CD14-positive monocyte (primary cell): Measurements from ENCODE around the gene GABRB2. TPM values are rescaled to one million over a fixed set of nuclear protein-coding genes. Genes with fewer than 3 reads are reported as not detected.

Source experiments
- DNase-seq, 3 donors: peaks; one replicate each; pipeline ENCODE4 v3.0.0-alpha.2; 2011 to 2022
- H2AFZ ChIP-seq: 2 replicates; pipeline ENCODE4 v1.6.0; 2012; ENCODE audit warnings: mild to moderate bottlenecking, low read depth, low read length, inconsistent platforms; ENCODE audit not compliant: insufficient read depth, poor library complexity, severe bottlenecking
- H3K27ac ChIP-seq, 2 donors: 1 replicate in 1 of 2; 2 replicates in 1 of 2; pipeline ENCODE4 v1.5.1; 2012 to 2013; ENCODE audit warnings: low read length in 2 of 2, control low read depth in 1 of 2, inconsistent platforms in 1 of 2, low read depth in 1 of 2, mild to moderate bottlenecking in 1 of 2
- H3K27me3 ChIP-seq, 2 donors: one replicate each; pipeline versions ENCODE4 v1.6.0 to v1.6.1; 2011 to 2013; ENCODE audit warnings: low read length in 2 of 2; ENCODE audit not compliant: control insufficient read depth in 2 of 2, insufficient read depth in 2 of 2
- H3K36me3 ChIP-seq, 2 donors: replicated peaks in 1 of 2; 1 replicate in 1 of 2; 2 replicates in 1 of 2; pipeline versions ENCODE4 v1.5.1 to v1.6.1; 2012 to 2013; ENCODE audit warnings: low read length in 2 of 2, control low read depth in 1 of 2, inconsistent platforms in 1 of 2, mild to moderate bottlenecking in 1 of 2; ENCODE audit not compliant: insufficient read depth in 2 of 2, control insufficient read depth in 1 of 2
- H3K4me1 ChIP-seq, 2 donors: 1 replicate in 1 of 2; 2 replicates in 1 of 2; pipeline versions ENCODE4 v1.5.1 to v1.6.1; 2012 to 2013; ENCODE audit warnings: low read length in 2 of 2, control low read depth in 1 of 2, inconsistent platforms in 1 of 2, mild to moderate bottlenecking in 1 of 2, moderate library complexity in 1 of 2; ENCODE audit not compliant: insufficient read depth in 2 of 2, control insufficient read depth in 1 of 2
- H3K4me2 ChIP-seq: replicated peaks from 2 replicates; pipeline ENCODE3; 2012; ENCODE audit warnings: low read length, moderate library complexity, mild to moderate bottlenecking; ENCODE audit not compliant: poor library complexity, severe bottlenecking; ENCODE audit errors: extremely low read depth
- H3K4me3 ChIP-seq, 3 experiments: fragments of 200-600 bp in 1 of 3; sonication (generic) in 1 of 3; replicated peaks in 1 of 3; 1 replicate in 2 of 3; 2 replicates in 1 of 3; pipeline ENCODE4 v1.5.1; 2011 to 2013; ENCODE audit warnings: low read length in 3 of 3, mild to moderate bottlenecking in 3 of 3, control low read depth in 2 of 3, low read depth in 2 of 3, inconsistent platforms in 1 of 3, moderate library complexity in 1 of 3
- H3K79me2 ChIP-seq: 2 replicates; pipeline ENCODE4 v1.6.0; 2012; ENCODE audit warnings: mild to moderate bottlenecking, control low read depth, inconsistent platforms, low read length, moderate library complexity; ENCODE audit not compliant: insufficient read depth
- H3K9ac ChIP-seq: 2 replicates; pipeline ENCODE4 v1.6.0; 2017; ENCODE audit warnings: low read length, mild to moderate bottlenecking; ENCODE audit not compliant: insufficient read depth, poor library complexity, severe bottlenecking
- H3K9me3 ChIP-seq, 2 donors: replicated peaks in 1 of 2; 1 replicate in 1 of 2; 2 replicates in 1 of 2; pipeline versions ENCODE4 v1.5.1 to v1.6.1; 2012 to 2013; ENCODE audit warnings: low read length in 2 of 2, control low read depth in 1 of 2; ENCODE audit not compliant: control insufficient read depth in 1 of 2, insufficient read depth in 1 of 2
- H4K20me1 ChIP-seq: 2 replicates; pipeline ENCODE4 v1.6.0; 2012; ENCODE audit warnings: mild to moderate bottlenecking, low read length, control low read depth, moderate library complexity; ENCODE audit not compliant: insufficient read depth
- H3K27ac Mint-ChIP-seq, 7 donors: one replicate each; pipeline ENCODE4 v1.8.0; 2020; ENCODE audit warnings: mild to moderate bottlenecking in 7 of 7, mixed read lengths in 7 of 7, moderate library complexity in 6 of 7, inconsistent platforms in 2 of 7
- H3K27me3 Mint-ChIP-seq, 3 donors: one replicate each; pipeline ENCODE4 v1.8.0; 2021 to 2022; ENCODE audit warnings: low read depth in 3 of 3, mild to moderate bottlenecking in 3 of 3, mixed read lengths in 3 of 3, moderate library complexity in 3 of 3, inconsistent platforms in 1 of 3
- H3K36me3 Mint-ChIP-seq, 2 donors: one replicate each; pipeline ENCODE4 v1.8.0; 2020; ENCODE audit warnings: mixed read lengths in 2 of 2, inconsistent platforms in 1 of 2, mild to moderate bottlenecking in 1 of 2
- H3K4me1 Mint-ChIP-seq: one replicate; pipeline ENCODE4 v1.8.0; 2020; ENCODE audit warnings: mild to moderate bottlenecking, mixed read lengths
- H3K4me3 Mint-ChIP-seq, 2 donors: one replicate each; pipeline ENCODE4 v1.8.0; 2020; ENCODE audit warnings: mild to moderate bottlenecking in 2 of 2, mixed read lengths in 2 of 2, moderate library complexity in 1 of 2
- H3K9me3 Mint-ChIP-seq, 7 donors: one replicate each; pipeline ENCODE4 v1.8.0; 2020 to 2022; ENCODE audit warnings: mixed read lengths in 7 of 7, mild to moderate bottlenecking in 6 of 7, moderate library complexity in 6 of 7, inconsistent platforms in 2 of 7
- CTCF ChIP-seq: fragments of 200-600 bp; IDR thresholded peaks from one replicate; pipeline ENCODE4 v1.8.0; 2022; ENCODE audit warnings: antibody characterized with exemption, mild to moderate bottlenecking
- WGBS: methylation state at CpG from one replicate; pipeline ENCODE4 v1.1.5; 2013; ENCODE audit warnings: missing lambda C conversion rate; ENCODE audit not compliant: insufficient coverage; 5-methylcytosine and 5-hydroxymethylcytosine counted together
- intact Hi-C, 2 donors: fragments of 100-400 bp; cut with micrococcal nuclease; formaldehyde crosslinking; loops; one replicate each; pipeline versions ENCODE4 v1.15.0 to v1.15.1; 2023
- polyA plus RNA-seq, 3 donors: library from polyadenylated mRNA; depleted of rRNA in 1 of 3; unstranded in 2 of 3; stranded (reverse) in 1 of 3; fragments of 300-500 nt in 2 of 3; fragments of >200 nt in 1 of 3; fragmentation: Illumina TruSeq in 2 of 3; gene quantifications; 1 replicate in 2 of 3; 2 replicates in 1 of 3; pipeline ENCODE4 v1.2.3, GENCODE V29; 2012 to 2021

Gene GABRB2
- polyA plus RNA-seq, 3 donors: not detected

- no peak overlapping the region for H3K4me2 ChIP-seq
- no peaks in the 10 kb centered on the region for H3K36me3 Mint-ChIP-seq
- no peaks in the 10 kb centered on the region for H3K27me3 Mint-ChIP-seq
- no peak overlapping the region for H3K4me3 ChIP-seq
- H3K9me3 Mint-ChIP-seq: peaks cover 0 to 8% (median 2%) of the 10 kb centered on the region in 7 donors
- H3K36me3 ChIP-seq: no peaks in the 10 kb centered on the region
- DNase-seq: no peak
- H3K4me1 ChIP-seq: no peaks in the 10 kb centered on the region
- H3K27ac Mint-ChIP-seq: no peak overlapping the region
- H3K27ac ChIP-seq: no peak overlapping the region
- H2AFZ ChIP-seq: no peak overlapping the region
- no peak overlapping the region for H3K4me3 Mint-ChIP-seq
- no peaks in the 10 kb centered on the region for H3K79me2 ChIP-seq
- H3K4me1 Mint-ChIP-seq: no peaks in the 10 kb centered on the region
- no peak for TF ChIP-seq CTCF
- no peaks in the 10 kb centered on the region for H3K27me3 ChIP-seq
- intact Hi-C loops: no loop called here
- no CpG with 5 or more reads among the region's 1 CpG for WGBS
- H3K9me3 ChIP-seq: no peaks in the 10 kb centered on the region
- no peaks in the 10 kb centered on the region for H4K20me1 ChIP-seq
- H3K9ac ChIP-seq: no peak overlapping the region
Observed at GRCh38 chr5:161271816-161272215, 274.7 kb downstream of the GABRB2 start.

- DNase-seq: no peak
- no peak overlapping the region for H3K4me3 Mint-ChIP-seq
- no peaks in the 10 kb centered on the region for H3K27me3 Mint-ChIP-seq
- no peaks in the 10 kb centered on the region for H3K4me1 ChIP-seq
- intact Hi-C loops: no loop called here
- no peak overlapping the region for H3K4me2 ChIP-seq
- H4K20me1 ChIP-seq: no peaks in the 10 kb centered on the region
- no peak overlapping the region for H2AFZ ChIP-seq
- H3K9me3 Mint-ChIP-seq: peaks cover 0 to 11% (median 3%) of the 10 kb centered on the region in 7 donors
- no peaks in the 10 kb centered on the region for H3K79me2 ChIP-seq
- TF ChIP-seq CTCF: no peak
- H3K9ac ChIP-seq: no peak overlapping the region
- no peaks in the 10 kb centered on the region for H3K36me3 Mint-ChIP-seq
- no peaks in the 10 kb centered on the region for H3K9me3 ChIP-seq
- no peaks in the 10 kb centered on the region for H3K4me1 Mint-ChIP-seq
- H3K27ac ChIP-seq: no peak overlapping the region
- H3K27ac Mint-ChIP-seq: no peak overlapping the region
- H3K27me3 ChIP-seq: no peaks in the 10 kb centered on the region
- no peaks in the 10 kb centered on the region for H3K36me3 ChIP-seq
- no peak overlapping the region for H3K4me3 ChIP-seq
Observed at GRCh38 chr5:161269125-161269524, 277.4 kb downstream of the GABRB2 start.
